BJ (cell line): Measurements from ENCODE around the gene LGALS3BP. TPM values are rescaled to one million over a fixed set of nuclear protein-coding genes. Genes with fewer than 3 reads are reported as not detected.

Experiments used
- CTCF ChIA-PET: fragments of 350-600 bp; formaldehyde crosslinking; extraction: SDS; loops from one replicate; lab custom pipeline; 2021; ENCODE audit warnings: antibody characterized with exemption, inconsistent platforms; lab: Yijun Ruan, JAX
- POLR2A ChIA-PET: fragments of 300-600 bp; sonication (Branson Sonifier 250); formaldehyde crosslinking; extraction: SDS; loops from one replicate; lab custom pipeline; 2021; ENCODE audit warnings: antibody characterized with exemption; lab: Charles Lee
- DNase-seq: peaks from one replicate; pipeline ENCODE4 v3.0.0-alpha.2; 2011; ENCODE audit warnings: low read depth
- H3K27me3 ChIP-seq: 2 replicates; pipeline ENCODE4 v1.6.0; 2011; ENCODE audit warnings: low read length; ENCODE audit not compliant: control insufficient read depth, insufficient read depth
- H3K36me3 ChIP-seq: 2 replicates; pipeline ENCODE4 v1.5.1; 2011; ENCODE audit warnings: low read length; ENCODE audit not compliant: control insufficient read depth, insufficient read depth
- H3K4me3 ChIP-seq: 2 replicates; pipeline ENCODE4 v1.5.1; 2011; ENCODE audit warnings: low read depth, mild to moderate bottlenecking, control low read depth, low read length
- polyA minus RNA-seq: library from RNA; depleted of rRNA, polyadenylated mRNA; stranded (reverse); fragments of >200 nt; gene quantifications from 2 replicates; pipeline ENCODE4 v1.2.3, GENCODE V29; 2011; rRNA and poly(A)+ RNA removed
- polyA plus RNA-seq: library from polyadenylated mRNA; depleted of rRNA; stranded (reverse); fragments of >200 nt; gene quantifications from 2 replicates; pipeline ENCODE4 v1.2.3, GENCODE V29; 2011; rRNA removed
- TF ChIP-seq, protein P1 (sequence below): IDR thresholded peaks from 2 replicates; pipeline ENCODE4 v1.5.1; 2011; ENCODE audit warnings: low read depth, mild to moderate bottlenecking, control low read depth, inconsistent platforms, low read length, moderate library complexity; ENCODE audit not compliant: insufficient read depth

Gene LGALS3BP, protein sequence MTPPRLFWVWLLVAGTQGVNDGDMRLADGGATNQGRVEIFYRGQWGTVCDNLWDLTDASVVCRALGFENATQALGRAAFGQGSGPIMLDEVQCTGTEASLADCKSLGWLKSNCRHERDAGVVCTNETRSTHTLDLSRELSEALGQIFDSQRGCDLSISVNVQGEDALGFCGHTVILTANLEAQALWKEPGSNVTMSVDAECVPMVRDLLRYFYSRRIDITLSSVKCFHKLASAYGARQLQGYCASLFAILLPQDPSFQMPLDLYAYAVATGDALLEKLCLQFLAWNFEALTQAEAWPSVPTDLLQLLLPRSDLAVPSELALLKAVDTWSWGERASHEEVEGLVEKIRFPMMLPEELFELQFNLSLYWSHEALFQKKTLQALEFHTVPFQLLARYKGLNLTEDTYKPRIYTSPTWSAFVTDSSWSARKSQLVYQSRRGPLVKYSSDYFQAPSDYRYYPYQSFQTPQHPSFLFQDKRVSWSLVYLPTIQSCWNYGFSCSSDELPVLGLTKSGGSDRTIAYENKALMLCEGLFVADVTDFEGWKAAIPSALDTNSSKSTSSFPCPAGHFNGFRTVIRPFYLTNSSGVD
- polyA plus RNA-seq (39.0 and 102 TPM in 2 replicates), polyA minus RNA-seq (21.7 and 22.3 TPM in 2 replicates)

DNA sequence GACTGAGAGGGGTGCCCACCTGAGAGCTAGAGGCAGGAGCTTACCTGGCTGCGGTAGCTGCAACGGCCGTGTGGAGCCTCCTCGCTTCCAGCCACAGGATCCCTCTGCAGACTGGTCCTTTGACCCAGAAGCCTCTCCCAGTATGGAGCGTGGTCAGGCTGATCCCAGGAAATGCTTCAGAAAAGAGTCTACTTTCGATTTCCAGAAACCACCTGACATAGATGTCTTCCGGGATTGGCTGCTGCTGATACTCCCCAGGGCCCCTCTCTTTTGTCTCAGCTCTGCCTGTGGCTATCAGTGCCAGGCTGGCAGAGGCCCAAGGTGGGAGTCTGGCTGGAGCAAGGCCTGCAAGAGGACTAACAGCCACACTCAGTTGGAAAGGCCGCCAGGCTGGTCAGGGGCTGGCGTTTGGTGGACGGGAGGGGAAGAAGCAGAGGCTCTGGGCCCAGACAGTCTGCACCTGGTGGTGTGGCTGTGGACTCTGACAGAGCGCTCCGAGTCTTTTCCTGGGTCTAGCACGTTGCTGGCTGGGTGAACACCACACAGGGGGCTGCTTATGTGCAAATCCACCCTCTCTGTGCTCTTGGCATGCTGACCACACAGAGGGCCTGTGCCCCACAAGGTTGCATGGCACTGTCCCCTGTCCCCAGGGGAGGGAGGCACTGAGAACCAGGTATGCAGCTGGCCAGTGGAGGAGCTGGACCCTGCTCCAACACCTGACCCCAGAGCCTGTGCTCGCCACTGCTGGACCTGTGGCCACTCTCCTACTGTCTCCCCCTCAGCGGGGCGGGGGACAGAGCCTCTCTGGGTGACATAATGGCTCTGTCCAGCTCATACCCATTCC is at the start of gene LGALS3BP:
TSS of gene LGALS3BP (minus strand) at position 144 of the 844 bp plus-strand sequence. CDS start 2,732 bp downstream, outside the sequence.
- H3K27me3 ChIP-seq = no peaks in the 10 kb centered on the region
- CTCF ChIA-PET = interaction anchor here (2.8 kb wide), 1 partner anchor 9 kb away, joined by 10 read pairs; no protein-coding TSS in a partner anchor
- 0 out of 2 replicates have a peak, but pooled peaks cover 1% of the 10 kb centered on the region for H3K36me3 ChIP-seq
- H3K4me3 ChIP-seq = 0 out of 2 replicates have a peak within 1 kb of the TSS, but pooled peaks have one; percentile 9
- TF ChIP-seq, protein P1, sequence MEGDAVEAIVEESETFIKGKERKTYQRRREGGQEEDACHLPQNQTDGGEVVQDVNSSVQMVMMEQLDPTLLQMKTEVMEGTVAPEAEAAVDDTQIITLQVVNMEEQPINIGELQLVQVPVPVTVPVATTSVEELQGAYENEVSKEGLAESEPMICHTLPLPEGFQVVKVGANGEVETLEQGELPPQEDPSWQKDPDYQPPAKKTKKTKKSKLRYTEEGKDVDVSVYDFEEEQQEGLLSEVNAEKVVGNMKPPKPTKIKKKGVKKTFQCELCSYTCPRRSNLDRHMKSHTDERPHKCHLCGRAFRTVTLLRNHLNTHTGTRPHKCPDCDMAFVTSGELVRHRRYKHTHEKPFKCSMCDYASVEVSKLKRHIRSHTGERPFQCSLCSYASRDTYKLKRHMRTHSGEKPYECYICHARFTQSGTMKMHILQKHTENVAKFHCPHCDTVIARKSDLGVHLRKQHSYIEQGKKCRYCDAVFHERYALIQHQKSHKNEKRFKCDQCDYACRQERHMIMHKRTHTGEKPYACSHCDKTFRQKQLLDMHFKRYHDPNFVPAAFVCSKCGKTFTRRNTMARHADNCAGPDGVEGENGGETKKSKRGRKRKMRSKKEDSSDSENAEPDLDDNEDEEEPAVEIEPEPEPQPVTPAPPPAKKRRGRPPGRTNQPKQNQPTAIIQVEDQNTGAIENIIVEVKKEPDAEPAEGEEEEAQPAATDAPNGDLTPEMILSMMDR = no peak
- POLR2A ChIA-PET = no interaction called here
- DNase-seq = no peak

DNA sequence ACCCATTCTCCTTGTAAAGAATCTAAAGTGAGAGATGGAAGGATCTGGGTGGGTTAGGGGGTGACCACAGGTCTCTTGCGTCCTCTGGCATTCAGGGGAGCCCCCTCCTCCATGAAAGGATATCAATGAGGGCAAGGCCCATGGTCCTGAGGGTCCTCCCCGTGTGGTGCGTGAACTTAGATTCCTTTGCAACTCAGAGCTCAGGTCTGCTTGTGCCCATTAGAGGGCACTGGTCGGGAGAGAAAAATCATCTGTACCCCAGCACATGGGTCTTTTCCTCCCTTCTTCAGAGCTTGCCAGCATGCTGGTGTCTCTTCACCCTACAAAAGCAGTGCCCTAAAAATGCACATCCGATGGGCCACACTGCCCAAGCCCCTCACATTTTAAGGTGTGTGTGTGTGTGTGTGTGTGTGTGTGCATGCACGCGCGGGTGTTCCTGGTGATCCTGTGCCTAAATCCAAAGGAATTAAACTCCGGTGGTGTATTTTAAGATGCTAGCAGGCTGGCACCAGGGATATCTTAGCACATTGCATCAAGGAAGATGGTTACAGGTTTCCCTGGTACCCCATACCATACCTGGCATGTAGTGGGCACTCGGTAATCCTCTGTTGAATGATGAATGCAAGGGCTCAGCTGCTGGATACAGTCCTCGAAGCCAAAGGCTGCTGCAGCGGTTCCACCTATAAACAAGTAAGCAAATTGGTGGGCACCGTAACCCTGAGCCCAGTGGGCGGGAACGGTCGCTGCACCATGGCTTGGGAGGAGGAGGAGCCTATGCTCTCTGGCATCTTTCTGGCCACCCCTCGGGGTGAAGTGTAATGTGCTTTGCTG is 49.0 kb upstream of the LGALS3BP start:
- CTCF ChIA-PET = interaction anchor here (1.0 to 4.8 kb wide), 7 partner anchors 9 to 365 kb away, joined by 3 to 37 read pairs (median 5); no protein-coding TSS in a partner anchor
- DNase-seq = no peak
- POLR2A ChIA-PET = no interaction called here
- TF ChIP-seq, protein P1 = peak; percentile 34; the same call in 1 of the 2 replicates
- no peak overlapping the region for H3K4me3 ChIP-seq
- H3K27me3 ChIP-seq = no peaks in the 10 kb centered on the region
- H3K36me3 ChIP-seq = no peaks in the 10 kb centered on the region

DNA sequence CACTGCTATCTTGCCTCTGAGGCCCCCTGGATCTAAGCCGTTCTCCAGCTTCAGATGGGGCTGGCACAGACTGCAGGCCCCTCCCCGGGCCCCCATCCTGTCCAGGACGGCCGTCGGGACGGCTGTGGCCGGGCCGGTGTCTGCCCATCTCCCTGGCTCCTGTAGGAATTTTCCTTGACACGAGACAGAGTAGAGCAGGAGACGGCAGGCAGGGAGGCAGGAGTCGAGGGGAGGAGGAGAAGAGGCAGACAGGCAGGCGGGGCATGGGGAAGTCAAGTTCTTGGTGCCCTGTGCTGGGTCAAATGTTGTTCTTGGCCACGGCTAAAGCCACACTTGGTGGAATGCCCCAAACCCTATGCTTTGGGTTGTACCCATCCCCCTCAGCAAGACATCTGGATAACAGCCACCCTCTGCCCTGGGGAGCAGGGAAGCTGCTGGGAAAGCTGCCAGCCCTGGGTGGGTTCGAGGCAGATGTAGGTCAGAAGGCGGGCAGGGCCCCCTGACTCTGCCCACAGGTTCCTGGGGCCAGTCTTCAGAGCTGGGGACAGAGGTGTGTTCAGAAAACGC is 48.3 kb upstream of the LGALS3BP start:
- H3K27me3 ChIP-seq = no peaks in the 10 kb centered on the region
- no peak for DNase-seq
- TF ChIP-seq, protein P1 = no peak
- POLR2A ChIA-PET = no interaction called here
- H3K36me3 ChIP-seq = no peaks in the 10 kb centered on the region
- CTCF ChIA-PET = interaction anchor here (1.0 to 4.8 kb wide), 10 partner anchors 8 to 367 kb away, joined by 3 to 37 read pairs (median 5); no protein-coding TSS in a partner anchor
- H3K4me3 ChIP-seq = no peak overlapping the region

DNA sequence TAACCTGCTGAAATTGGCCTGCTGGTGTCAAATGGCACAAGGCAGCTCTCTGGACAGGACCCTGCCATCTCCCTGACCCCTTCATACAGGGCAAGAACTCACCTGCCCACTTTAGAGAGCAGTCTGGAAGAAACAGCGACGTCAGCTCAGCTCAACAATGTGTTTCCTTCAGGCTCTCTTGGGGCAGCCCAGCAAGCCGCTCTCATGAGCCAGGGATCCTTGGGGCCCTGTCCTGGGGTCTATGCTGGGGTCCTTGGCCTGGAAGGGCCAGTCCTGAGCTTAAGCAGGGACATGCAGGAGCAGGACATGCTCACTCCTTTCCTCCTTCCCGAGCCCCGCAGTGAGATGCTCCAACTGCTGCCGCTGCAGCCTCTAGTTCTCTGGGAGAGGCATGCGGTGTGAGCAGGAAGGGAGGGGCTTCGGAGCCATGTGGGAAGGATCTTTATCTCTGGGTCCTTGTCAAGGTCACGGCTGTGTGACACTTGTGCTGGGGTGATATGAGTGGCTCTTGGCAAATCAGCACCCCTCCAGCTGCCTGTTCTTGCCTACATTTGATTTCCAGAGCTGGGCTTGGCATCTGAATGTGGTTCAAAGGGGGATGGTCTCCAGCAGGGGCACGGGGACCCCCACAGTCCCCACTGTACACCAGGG is 47.7 kb upstream of the LGALS3BP start:
- ChIA-PET CTCF (interaction anchor here (0.9 to 4.8 kb wide), 9 partner anchors 10 to 368 kb away, joined by 3 to 37 read pairs (median 6); no protein-coding TSS in a partner anchor), POLR2A (no interaction called here)
- no peak for DNase-seq
- TF ChIP-seq, protein P1 = no peak
- H3K27me3 ChIP-seq = no peaks in the 10 kb centered on the region
- H3K36me3 ChIP-seq = no peaks in the 10 kb centered on the region
- no peak overlapping the region for H3K4me3 ChIP-seq
